ENCODE results near the gene PHKA1.

DNA sequence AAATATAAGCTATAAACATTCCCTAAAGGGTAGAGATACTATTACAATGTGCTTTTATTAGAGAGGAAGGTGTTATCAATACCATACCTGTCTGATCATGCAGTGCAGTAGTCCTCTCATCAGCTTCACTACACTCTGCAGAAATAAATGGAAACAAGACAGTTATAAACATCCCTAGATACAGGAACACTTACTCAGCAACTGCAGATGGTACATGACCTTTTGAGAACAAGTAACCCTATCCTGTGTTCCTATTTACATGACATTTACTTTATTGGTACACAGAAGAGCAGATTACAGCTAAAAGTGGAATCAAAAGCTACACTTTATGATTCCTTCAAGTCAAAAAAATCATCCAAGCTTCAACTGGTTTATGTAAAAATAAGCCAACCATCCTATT, 9.0 kb downstream of the PHKA1 start:
- no peak for TF ChIP-seq POLR2A (IDR thresholded peaks at IDR 0.05)
- TF ChIP-seq, protein P1, sequence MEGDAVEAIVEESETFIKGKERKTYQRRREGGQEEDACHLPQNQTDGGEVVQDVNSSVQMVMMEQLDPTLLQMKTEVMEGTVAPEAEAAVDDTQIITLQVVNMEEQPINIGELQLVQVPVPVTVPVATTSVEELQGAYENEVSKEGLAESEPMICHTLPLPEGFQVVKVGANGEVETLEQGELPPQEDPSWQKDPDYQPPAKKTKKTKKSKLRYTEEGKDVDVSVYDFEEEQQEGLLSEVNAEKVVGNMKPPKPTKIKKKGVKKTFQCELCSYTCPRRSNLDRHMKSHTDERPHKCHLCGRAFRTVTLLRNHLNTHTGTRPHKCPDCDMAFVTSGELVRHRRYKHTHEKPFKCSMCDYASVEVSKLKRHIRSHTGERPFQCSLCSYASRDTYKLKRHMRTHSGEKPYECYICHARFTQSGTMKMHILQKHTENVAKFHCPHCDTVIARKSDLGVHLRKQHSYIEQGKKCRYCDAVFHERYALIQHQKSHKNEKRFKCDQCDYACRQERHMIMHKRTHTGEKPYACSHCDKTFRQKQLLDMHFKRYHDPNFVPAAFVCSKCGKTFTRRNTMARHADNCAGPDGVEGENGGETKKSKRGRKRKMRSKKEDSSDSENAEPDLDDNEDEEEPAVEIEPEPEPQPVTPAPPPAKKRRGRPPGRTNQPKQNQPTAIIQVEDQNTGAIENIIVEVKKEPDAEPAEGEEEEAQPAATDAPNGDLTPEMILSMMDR (IDR thresholded peaks at IDR 0.05) = no peak
